ENCODE measurements around the gene POLK.
"Not testable (repeated sequence)": the region's sequence is repeated elsewhere in the genome, so short reads cannot be mapped to it uniquely, and the experiment has no call there.

POLK gene

GRCh38 chr5:75498208-75498777 is 13.4 kb upstream of the POLK start:
- Histone ChIP-seq H3K27ac (ENCODE audit: low read length) (no peak overlapping the region), H3K4me1 (ENCODE audit: low read length) (no peaks in the 10 kb centered on the region), H3K9me3 (replicated peaks; ENCODE audit: insufficient read depth, low read length) (no peaks in the 10 kb centered on the region), H3K9ac (ENCODE audit: low read length) (no peak overlapping the region), H3K79me2 (ENCODE audit: low read length) (peaks cover 26% of the 10 kb centered on the region), H3K27me3 (replicated peaks; ENCODE audit: insufficient read depth, low read length) (no peaks in the 10 kb centered on the region), H3K9me2 (replicated peaks; ENCODE audit: insufficient read depth, low read length) (no peaks in the 10 kb centered on the region), H2AFZ (ENCODE audit: low read length) (no peak overlapping the region), H3K36me3 (replicated peaks; ENCODE audit: insufficient read depth, low read length) (no peaks in the 10 kb centered on the region), H3K4me3 (ENCODE audit: low read length) (no peak overlapping the region), H4K20me1 (ENCODE audit: insufficient read depth, low read length) (no peaks in the 10 kb centered on the region), H3F3A (ENCODE audit: insufficient read depth, low read length) (no peaks in the 10 kb centered on the region), H3K4me2 (ENCODE audit: low read depth, low read length) (no peak overlapping the region)
- DNase-seq: no peak
- TF ChIP-seq EZH2 (optimal IDR thresholded peaks at IDR 0.05; ENCODE audit: low read depth, low read length): no peak
- TF ChIP-seq CTCF (IDR thresholded peaks at IDR 0.05; ENCODE audit: low read length): no peak
- TF ChIP-seq EZH2phosphoT487 (IDR thresholded peaks at IDR 0.05; ENCODE audit: low read length): no peak

DNA sequence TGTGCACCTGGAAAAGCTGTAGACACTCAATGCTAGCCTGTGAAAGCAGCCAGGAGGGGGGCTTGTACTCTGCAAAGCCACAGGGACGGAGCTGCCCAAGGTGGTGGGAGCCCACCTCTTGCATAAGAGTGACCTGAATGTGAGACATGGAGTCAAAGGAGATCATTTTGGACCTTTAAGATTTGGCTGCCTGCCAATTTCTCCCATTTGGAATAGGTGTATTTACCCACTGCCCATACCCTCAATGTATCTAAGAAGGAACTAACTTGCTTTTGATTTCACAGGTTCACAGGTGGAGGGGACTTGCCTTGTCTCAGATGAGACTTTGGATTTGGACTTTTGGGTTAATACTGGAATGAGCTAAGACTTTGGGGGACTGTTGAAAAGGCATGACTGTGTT is 12.8 kb upstream of the POLK start:
- H3K79me2 ChIP-seq (ENCODE audit: low read length): peaks cover 30% of the 10 kb centered on the region
- H3K27ac ChIP-seq (ENCODE audit: low read length); H3K9me2 ChIP-seq (replicated peaks; ENCODE audit: insufficient read depth, low read length); H3K4me2 ChIP-seq (ENCODE audit: low read depth, low read length); H3K9me3 ChIP-seq (replicated peaks; ENCODE audit: insufficient read depth, low read length); H4K20me1 ChIP-seq (ENCODE audit: insufficient read depth, low read length); H2AFZ ChIP-seq (ENCODE audit: low read length); H3F3A ChIP-seq (ENCODE audit: insufficient read depth, low read length); H3K4me1 ChIP-seq (ENCODE audit: low read length); H3K4me3 ChIP-seq (ENCODE audit: low read length); H3K9ac ChIP-seq (ENCODE audit: low read length); DNase-seq; H3K27me3 ChIP-seq (replicated peaks; ENCODE audit: insufficient read depth, low read length); H3K36me3 ChIP-seq (replicated peaks; ENCODE audit: insufficient read depth, low read length): not testable (repeated sequence)

DNA sequence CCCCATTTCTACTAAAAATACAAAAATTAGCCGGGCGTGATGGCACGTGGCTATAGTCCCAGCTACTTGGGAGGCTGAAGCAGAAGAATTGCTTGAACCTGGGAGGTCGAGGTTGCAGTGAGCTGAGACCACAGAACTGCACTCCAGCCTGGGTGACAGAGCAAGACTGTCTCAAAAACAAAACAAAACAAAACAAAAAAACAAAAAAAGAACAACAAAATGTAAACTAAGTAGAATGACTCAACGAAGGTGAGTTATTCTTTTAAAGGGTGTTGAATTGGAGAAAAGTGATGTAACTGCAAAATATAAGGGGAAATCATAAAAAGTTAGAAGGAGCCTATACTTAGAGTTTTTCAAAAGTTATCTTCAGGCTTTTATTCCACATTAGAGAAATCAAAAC is 6.6 kb upstream of the POLK start:
- not testable (repeated sequence) for H3K36me3 ChIP-seq (replicated peaks; ENCODE audit: insufficient read depth, low read length); H2AFZ ChIP-seq (ENCODE audit: low read length); DNase-seq; H3K9me2 ChIP-seq (replicated peaks; ENCODE audit: insufficient read depth, low read length); H3K9ac ChIP-seq (ENCODE audit: low read length); H3K27me3 ChIP-seq (replicated peaks; ENCODE audit: insufficient read depth, low read length); H3F3A ChIP-seq (ENCODE audit: insufficient read depth, low read length); H3K4me3 ChIP-seq (ENCODE audit: low read length); H3K4me2 ChIP-seq (ENCODE audit: low read depth, low read length); H3K27ac ChIP-seq (ENCODE audit: low read length); H3K9me3 ChIP-seq (replicated peaks; ENCODE audit: insufficient read depth, low read length); H4K20me1 ChIP-seq (ENCODE audit: insufficient read depth, low read length)
- Histone ChIP-seq H3K79me2 (ENCODE audit: low read length) (peaks cover 71% of the 10 kb centered on the region), H3K4me1 (ENCODE audit: low read length) (peaks cover 11% of the 10 kb centered on the region)

DNA sequence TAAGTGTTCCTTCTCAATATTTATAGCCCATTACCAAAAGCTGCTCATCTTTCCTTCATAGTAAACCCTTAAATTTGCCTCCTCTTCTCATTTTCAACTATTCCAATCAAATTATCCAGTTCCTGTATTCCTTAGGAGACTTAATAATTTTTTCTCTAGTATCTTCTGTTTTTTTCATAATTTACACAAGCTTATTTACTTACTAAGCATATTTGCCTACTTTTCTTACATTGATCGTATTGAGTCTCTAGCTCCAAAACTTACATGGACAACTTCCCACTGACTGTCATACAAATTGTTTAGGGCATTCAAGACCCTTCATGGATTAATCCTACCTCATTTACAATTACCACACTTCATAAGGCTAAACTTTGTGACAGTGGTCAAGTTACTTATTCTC is 3.9 kb upstream of the POLK start:
- Histone ChIP-seq H3K9ac (ENCODE audit: low read length) (no peak overlapping the region), H3K4me1 (ENCODE audit: low read length) (peaks cover 16% of the 10 kb centered on the region), H3K36me3 (replicated peaks; ENCODE audit: insufficient read depth, low read length) (no peaks in the 10 kb centered on the region; the same call in none of the 2 replicates), H3K4me3 (ENCODE audit: low read length) (no peak overlapping the region), H2AFZ (ENCODE audit: low read length) (no peak overlapping the region), H4K20me1 (ENCODE audit: insufficient read depth, low read length) (0 out of 2 replicates have a peak, but pooled peaks cover 3% of the 10 kb centered on the region), H3K9me2 (replicated peaks; ENCODE audit: insufficient read depth, low read length) (no peaks in the 10 kb centered on the region), H3K27ac (ENCODE audit: low read length) (no peak overlapping the region), H3K27me3 (replicated peaks; ENCODE audit: insufficient read depth, low read length) (no peaks in the 10 kb centered on the region), H3F3A (ENCODE audit: insufficient read depth, low read length) (no peaks in the 10 kb centered on the region), H3K79me2 (ENCODE audit: low read length) (peaks cover 73% of the 10 kb centered on the region), H3K9me3 (replicated peaks; ENCODE audit: insufficient read depth, low read length) (no peaks in the 10 kb centered on the region), H3K4me2 (ENCODE audit: low read depth, low read length) (no peak overlapping the region)
- no peak for TF ChIP-seq CTCF (IDR thresholded peaks at IDR 0.05; ENCODE audit: low read length)
- no peak for TF ChIP-seq EZH2 (optimal IDR thresholded peaks at IDR 0.05; ENCODE audit: low read depth, low read length)
- TF ChIP-seq EZH2phosphoT487 (IDR thresholded peaks at IDR 0.05; ENCODE audit: low read length): no peak
- DNase-seq: no peak
